Cerebellar cortex (tissue), 1 donor: Measurements from ENCODE around the gene ALOX12.
"Not testable (repeated sequence)": the region's sequence is repeated elsewhere in the genome, so short reads cannot be mapped to it uniquely, and the experiment has no call there.

Experiments
- DNase-seq: peaks from one replicate; pipeline ENCODE4 v3.0.0-alpha.2; 2015; ENCODE audit warnings: low spot score

ALOX12 gene

GRCh38 chr17:7046127-7046724, 50.4 kb downstream of the ALOX12 start:
- peak; percentile 83 for DNase-seq

GRCh38 chr17:7046725-7047397, 51.0 kb downstream of the ALOX12 start:
- DNase-seq: peak; percentile 86

GRCh38 chr17:7047566-7047965, 51.7 kb downstream of the ALOX12 start:
- DNase-seq: no peak

GRCh38 chr17:7048968-7049367, 53.1 kb downstream of the ALOX12 start:
- no peak for DNase-seq

- not testable (repeated sequence) for DNase-seq
These were observed 54.7 kb downstream of the ALOX12 start for GRCh38 chr17:7050583-7050982.

- DNase-seq: no peak
These were observed 60.5 kb downstream of the ALOX12 start for GRCh38 chr17:7056386-7056785.

- DNase-seq: no peak
These were observed 63.1 kb downstream of the ALOX12 start for GRCh38 chr17:7058831-7059447.
